H1 (cell line): ENCODE measurements around the gene SCAMP4.

ENCODE experiments used
- ASH2L ChIP-seq: fragments of 200-600, 300-600 bp; sonication (generic); IDR thresholded peaks from one replicate; pipeline ENCODE4 v1.7.1; 2017; ENCODE audit warnings: low read length
- CTCF ChIP-seq, 3 experiments: IDR thresholded peaks; 1 replicate in 2 of 3; 2 replicates in 1 of 3; pipeline versions ENCODE4 v1.5.1 to v1.6.1; 2011; ENCODE audit warnings: low read length in 3 of 3, mild to moderate bottlenecking in 3 of 3, inconsistent platforms in 2 of 3, low read depth in 1 of 3, moderate library complexity in 1 of 3; ENCODE audit not compliant: insufficient read depth in 1 of 3; ENCODE audit errors: control extremely low read depth in 1 of 3
- KDM5A ChIP-seq: fragments of 200-600 bp; IDR thresholded peaks from 2 replicates; pipeline ENCODE4 v1.7.1; 2012; ENCODE audit warnings: mild to moderate bottlenecking, low read length, inconsistent platforms, mixed read lengths
- MAFK ChIP-seq: IDR thresholded peaks from 2 replicates; pipeline ENCODE4 v1.6.1; 2012; ENCODE audit warnings: low read depth, mild to moderate bottlenecking, improper control_type of control experiment, low read length
- POLR2A ChIP-seq, 2 experiments: IDR thresholded peaks; 1 replicate in 1 of 2; 2 replicates in 1 of 2; pipeline ENCODE4 v1.6.1; 2011; ENCODE audit warnings: low read depth in 2 of 2, low read length in 2 of 2, mild to moderate bottlenecking in 2 of 2; ENCODE audit errors: control extremely low read depth in 1 of 2
- RAD21 ChIP-seq, 2 experiments: IDR thresholded peaks in 1 of 2; conservative IDR thresholded peaks in 1 of 2; 2 replicates each; pipeline ENCODE4 v1.6.1; 2011; ENCODE audit warnings: low read depth in 2 of 2, low read length in 2 of 2, improper control_type of control experiment in 1 of 2, inconsistent platforms in 1 of 2, mild to moderate bottlenecking in 1 of 2, moderate library complexity in 1 of 2
- SP1 ChIP-seq: IDR thresholded peaks from 2 replicates; pipeline ENCODE4 v1.6.1; 2011; ENCODE audit warnings: low read depth, low read length
- YY1 ChIP-seq: IDR thresholded peaks from 2 replicates; pipeline ENCODE4 v1.6.1; 2011; ENCODE audit warnings: low read depth, mild to moderate bottlenecking, low read length
- ZNF274 ChIP-seq: IDR thresholded peaks from 2 replicates; pipeline ENCODE4 v1.7.0; 2012; ENCODE audit warnings: low read length, borderline replicate concordance; ENCODE audit errors: extremely low read depth

GRCh38 chr19:1884719-1885334 is 20.4 kb upstream of the SCAMP4 start:
- TF ChIP-seq ASH2L (no peak), CTCF (IDR thresholded peaks at IDR 0.05; ENCODE audit: control extremely low read depth in 1 of 3, insufficient read depth in 1 of 3, low read depth in 1 of 3, low read length in 3 of 3) (no peak), ZNF274 (no peak), YY1 (no peak), POLR2A (IDR thresholded peaks at IDR 0.05; ENCODE audit: control extremely low read depth in 1 of 2, low read depth in 2 of 2, low read length in 2 of 2) (no peak), RAD21 (IDR thresholded peaks at IDR 0.05 in 1 of 2, conservative IDR thresholded peaks at IDR 0.05 in 1 of 2; ENCODE audit: low read depth in 2 of 2, low read length in 2 of 2) (no peak), MAFK (no peak), KDM5A (no peak), SP1 (no peak)
